Left cardiac atrium (tissue), 4 donors: ENCODE results near the gene FOXJ3. TPM values are rescaled to one million over a fixed set of nuclear protein-coding genes. Genes with fewer than 3 reads are reported as not detected.

Experiments
- ATAC-seq, 2 donors: fragments of 200-7000 bp; cut with Tn5 transposase; one replicate each; pipeline ENCODE4 v1.9.1; 2020; ENCODE audit warnings: mild to moderate bottlenecking in 2 of 2, moderate library complexity in 2 of 2
- DNase-seq: peaks from one replicate; pipeline ENCODE4 v3.0.0-alpha.2; 2020
- intact Hi-C, 2 donors: fragments of 100-400 bp; cut with DNase I; formaldehyde crosslinking; loops; one replicate each; pipeline versions ENCODE4 v1.14.1 to v1.15.1; 2022 to 2023
- total RNA-seq, 2 donors: library from RNA; stranded (reverse); fragmentation: NEBNext Ultra II Directional; extraction: Animal tissue kit (Norgen Biotek cat#: 25700); gene quantifications; one replicate each; pipeline ENCODE4 v1.2.1, GENCODE V29; 2021
- donor health status: DM: no; HTN: yes; CAD: no.
- donor health status: DM: no; HTN: yes; CAD: no; lungs with severe emphysema.
- donor health status: DM: yes; HTN: yes; CAD: no.
- donor health status: Dilated cardiomyopathy.

The FOXJ3 gene
- total RNA-seq, 2 donors from 2014 or later, result 34.3 to 43.0 TPM

- no peak for DNase-seq
- ATAC-seq, result no peak
- intact Hi-C loops, result no loop called here
Measured at GRCh38 chr1:42163536-42164503, 171.2 kb downstream of the FOXJ3 start.

- no peak for ATAC-seq
- intact Hi-C loops, result no loop called here
Measured at GRCh38 chr1:42163114-42163513, 171.9 kb downstream of the FOXJ3 start.

GRCh38 chr1:42162181-42162580 lies 172.9 kb downstream of the FOXJ3 start:
- peak in 1 of 2 donors; percentile 28 for ATAC-seq
- no peak for DNase-seq
- intact Hi-C loops, result no loop called here

More at GRCh38 chr1:42163114-42163513, 171.9 kb downstream of the FOXJ3 start:
- no peak for DNase-seq

GRCh38 chr1:42158189-42158588 lies 176.8 kb downstream of the FOXJ3 start:
- intact Hi-C loops, result no loop called here
- ATAC-seq (no peak), DNase-seq (no peak)

- intact Hi-C loops, result no loop called here
- no peak for DNase-seq
- ATAC-seq, result no peak
Measured at GRCh38 chr1:42157667-42158066, 177.4 kb downstream of the FOXJ3 start.

- DNase-seq, result no peak
- intact Hi-C loops, result no loop called here
- ATAC-seq, result no peak
Measured at GRCh38 chr1:42155362-42155761, 179.7 kb downstream of the FOXJ3 start.

- ATAC-seq, result no peak
- intact Hi-C loops, result no loop called here
- no peak for DNase-seq
Measured at GRCh38 chr1:42154685-42155084, 180.3 kb downstream of the FOXJ3 start.

GRCh38 chr1:42153624-42154023 lies 181.4 kb downstream of the FOXJ3 start:
- ATAC-seq (no peak), DNase-seq (no peak)
- intact Hi-C loops, result no loop called here

- no peak for DNase-seq
- ATAC-seq, result no peak
- intact Hi-C loops, result no loop called here
Measured at GRCh38 chr1:42152907-42153600, 182.0 kb downstream of the FOXJ3 start, which contains the start of gene GUCA2B. Gene GUCA2B, plus strand, starts transcription at chr1:42153410. Its CDS starts 41 bp downstream, at chr1:42153451.

- ATAC-seq, result peak; percentile 34 to 66
- no peak for DNase-seq
- intact Hi-C loops, result no loop called here
Measured at GRCh38 chr1:42152119-42152518, 182.9 kb downstream of the FOXJ3 start.

- ATAC-seq (no peak), DNase-seq (no peak)
- intact Hi-C loops, result no loop called here
Measured at GRCh38 chr1:42150651-42151050, 184.4 kb downstream of the FOXJ3 start.

- intact Hi-C loops, result loop anchor here in 1 of 2 donors (10.0 kb wide), 1 partner anchor 597 kb away; the partner anchor contains the start of gene CLDN19
- ATAC-seq (no peak), DNase-seq (no peak)
Measured at GRCh38 chr1:42148166-42148565, 186.9 kb downstream of the FOXJ3 start.

- ATAC-seq, result peak; percentile 64 to 81
- intact Hi-C loops, result loop anchor here in 1 of 2 donors (10.0 kb wide), 1 partner anchor 598 kb away; the partner anchor contains the start of gene CLDN19
- DNase-seq, result peak; percentile 58
Measured at GRCh38 chr1:42146626-42147320, 188.3 kb downstream of the FOXJ3 start.

- ATAC-seq (no peak), DNase-seq (no peak)
- intact Hi-C loops, result loop anchor here in 1 of 2 donors (10.0 kb wide), 1 partner anchor 599 kb away; the partner anchor contains the start of gene CLDN19
Measured at GRCh38 chr1:42145764-42146625, 189.0 kb downstream of the FOXJ3 start.

- intact Hi-C loops, result loop anchor here in 1 of 2 donors (10.0 kb wide), 1 partner anchor 599 kb away; the partner anchor contains the start of gene CLDN19
- no peak for DNase-seq
- ATAC-seq, result no peak
Measured at GRCh38 chr1:42145389-42145716, 189.7 kb downstream of the FOXJ3 start.

GRCh38 chr1:42144711-42145388 lies 190.2 kb downstream of the FOXJ3 start:
- intact Hi-C loops, result loop anchor here in 1 of 2 donors (10.0 kb wide), 1 partner anchor 600 kb away; the partner anchor contains the start of gene CLDN19
- ATAC-seq (no peak), DNase-seq (no peak)

- DNase-seq (no peak), ATAC-seq (no peak)
- intact Hi-C loops, result loop anchor here in 1 of 2 donors (10.0 kb wide), 1 partner anchor 601 kb away; the partner anchor contains the start of gene CLDN19
Measured at GRCh38 chr1:42143896-42144710, 190.9 kb downstream of the FOXJ3 start.
